Fibroblast of lung (primary cell): ENCODE results near the gene RPH3AL. TPM values are rescaled to one million over a fixed set of nuclear protein-coding genes. Genes with fewer than 3 reads are reported as not detected.

Experiments used
- DNase-seq, 2 donors: peaks; one replicate each; pipeline versions ENCODE4 v3.0.0 to v3.0.0-alpha.2; 2010; ENCODE audit warnings: low read depth in 2 of 2
- H2AFZ ChIP-seq: 2 replicates; pipeline ENCODE4 v1.5.1; 2012; ENCODE audit warnings: low read length, control low read depth, inconsistent platforms
- H3K27ac ChIP-seq: 2 replicates; pipeline ENCODE4 v1.5.1; 2011; ENCODE audit warnings: low read length, control low read depth; ENCODE audit not compliant: insufficient read depth
- H3K27me3 ChIP-seq: 2 replicates; pipeline ENCODE4 v1.5.1; 2011; ENCODE audit warnings: mild to moderate bottlenecking, low read length; ENCODE audit not compliant: control insufficient read depth, insufficient read depth
- H3K36me3 ChIP-seq: 2 replicates; pipeline ENCODE4 v1.5.1; 2011; ENCODE audit warnings: low read length; ENCODE audit not compliant: control insufficient read depth, insufficient read depth
- H3K4me1 ChIP-seq: 2 replicates; pipeline ENCODE4 v1.5.1; 2011; ENCODE audit warnings: low read length; ENCODE audit not compliant: control insufficient read depth, insufficient read depth; ENCODE audit errors: extremely low read depth
- H3K4me2 ChIP-seq: 2 replicates; pipeline ENCODE4 v1.5.1; 2011; ENCODE audit warnings: low read length, control low read depth; ENCODE audit not compliant: insufficient read depth; ENCODE audit errors: extremely low read depth
- H3K4me3 ChIP-seq, 4 experiments: fragments of 200-600 bp in 1 of 4; sonication (generic) in 1 of 4; replicated peaks in 1 of 4; 2 replicates each; pipeline ENCODE4 v1.5.1; 2011 to 2016; ENCODE audit warnings: low read length in 4 of 4, low read depth in 3 of 4, mild to moderate bottlenecking in 3 of 4, control low read depth in 2 of 4, inconsistent platforms in 1 of 4, mixed read lengths in 1 of 4; ENCODE audit not compliant: insufficient read depth in 1 of 4; ENCODE audit errors: control extremely low read depth in 1 of 4
- H3K79me2 ChIP-seq: 2 replicates; pipeline ENCODE4 v1.5.1; 2012; ENCODE audit warnings: mild to moderate bottlenecking, low read length, inconsistent platforms; ENCODE audit not compliant: control insufficient read depth, insufficient read depth
- H3K9ac ChIP-seq: 2 replicates; pipeline ENCODE4 v1.5.1; 2011; ENCODE audit warnings: mild to moderate bottlenecking, low read length, control low read depth; ENCODE audit not compliant: insufficient read depth
- H3K9me3 ChIP-seq: 2 replicates; pipeline ENCODE4 v1.5.1; 2012; ENCODE audit warnings: low read depth, low read length; ENCODE audit not compliant: control insufficient read depth, insufficient read depth
- H4K20me1 ChIP-seq: 2 replicates; pipeline ENCODE4 v1.5.1; 2011; ENCODE audit warnings: low read length; ENCODE audit not compliant: control insufficient read depth, insufficient read depth; ENCODE audit errors: extremely low read depth
- CTCF ChIP-seq, 2 donors: IDR thresholded peaks in 1 of 2; conservative IDR thresholded peaks in 1 of 2; 1 replicate in 1 of 2; 2 replicates in 1 of 2; pipeline ENCODE4 v1.5.1; 2011 to 2012; ENCODE audit warnings: low read length in 2 of 2, control low read depth in 1 of 2, inconsistent platforms in 1 of 2, low read depth in 1 of 2, mild to moderate bottlenecking in 1 of 2
- EZH2 ChIP-seq: IDR thresholded peaks from 2 replicates; pipeline ENCODE4 v1.5.1; 2012; ENCODE audit warnings: low read length, control low read depth, mild to moderate bottlenecking; ENCODE audit errors: missing control alignments
- polyA plus RNA-seq, 2 donors: library from polyadenylated mRNA; depleted of rRNA in 1 of 2; stranded (reverse) in 1 of 2; unstranded in 1 of 2; fragments of >200 nt; gene quantifications; 2 replicates each; pipeline ENCODE4 v1.2.1, GENCODE V29; 2011 to 2012; ENCODE audit warnings: missing spikeins in 1 of 2
- total RNA-seq: library from RNA; depleted of rRNA; stranded (reverse); fragments of >200 nt; gene quantifications from 2 replicates; pipeline ENCODE4 v1.2.1, GENCODE V29; 2014

The RPH3AL gene
- total and polyA plus RNA-seq, 2 donors (not counting 1 experiment from before 2014, with no cell fraction given) = 0.49 to 3.0 TPM

- no peak for DNase-seq
- Histone ChIP-seq H3K4me3 (no peak overlapping the region), H3K36me3 (no peaks in the 10 kb centered on the region), H3K9ac (no peak overlapping the region), H3K79me2 (no peaks in the 10 kb centered on the region), H2AFZ (no peak overlapping the region), H3K4me2 (no peak overlapping the region), H3K9me3 (no peaks in the 10 kb centered on the region), H4K20me1 (no peaks in the 10 kb centered on the region), H3K27ac (no peak overlapping the region), H3K4me1 (no peaks in the 10 kb centered on the region), H3K27me3 (peaks cover 19% of the 10 kb centered on the region)
- no peak for TF ChIP-seq CTCF (conservative IDR thresholded peaks at IDR 0.05 in 1 of 2, IDR thresholded peaks at IDR 0.05 in 1 of 2; ENCODE audit: low read depth in 1 of 2, low read length in 2 of 2)
- peak; percentile 29 for TF ChIP-seq EZH2
Measured at GRCh38 chr17:182050-182751, 170.4 kb downstream of the RPH3AL start.

GRCh38 chr17:181245-182049 is 171.2 kb downstream of the RPH3AL start, which contains the start of gene DOC2B:
DOC2B (minus strand) TSS chr17:181650; CDS start chr17:181479, 171 bp downstream.
- no peaks in the 10 kb centered on the region for H3K36me3 ChIP-seq
- peak within 1 kb of the TSS; percentile 13 for H3K4me2 ChIP-seq

More at GRCh38 chr17:181245-182049, 171.2 kb downstream of the RPH3AL start, which contains the start of gene DOC2B:
- H4K20me1 ChIP-seq = no peaks in the 10 kb centered on the region
- H2AFZ ChIP-seq = no peak within 1 kb of the TSS
- peak; percentile 74 for TF ChIP-seq EZH2
- no peak for TF ChIP-seq CTCF (conservative IDR thresholded peaks at IDR 0.05 in 1 of 2, IDR thresholded peaks at IDR 0.05 in 1 of 2; ENCODE audit: low read depth in 1 of 2, low read length in 2 of 2)
- DNase-seq = peak in 1 of 2 donors; percentile 58
- no peaks in the 10 kb centered on the region for H3K79me2 ChIP-seq
- H3K27me3 ChIP-seq = peaks cover 19% of the 10 kb centered on the region
- no peaks in the 10 kb centered on the region for H3K9me3 ChIP-seq
- H3K4me3 ChIP-seq = no peak within 1 kb of the TSS
- no peak within 1 kb of the TSS for H3K9ac ChIP-seq
- H3K4me1 ChIP-seq = no peaks in the 10 kb centered on the region
- no peak within 1 kb of the TSS for H3K27ac ChIP-seq
